Measurements from ENCODE around the gene FOXS1.
A peak's percentile ranks its signal among the peaks of the same experiment; 100 is the strongest.
"Not testable (repeated sequence)": the region's sequence is repeated elsewhere in the genome, so short reads cannot be mapped to it uniquely, and the experiment has no call there.

The FOXS1 gene

DNA sequence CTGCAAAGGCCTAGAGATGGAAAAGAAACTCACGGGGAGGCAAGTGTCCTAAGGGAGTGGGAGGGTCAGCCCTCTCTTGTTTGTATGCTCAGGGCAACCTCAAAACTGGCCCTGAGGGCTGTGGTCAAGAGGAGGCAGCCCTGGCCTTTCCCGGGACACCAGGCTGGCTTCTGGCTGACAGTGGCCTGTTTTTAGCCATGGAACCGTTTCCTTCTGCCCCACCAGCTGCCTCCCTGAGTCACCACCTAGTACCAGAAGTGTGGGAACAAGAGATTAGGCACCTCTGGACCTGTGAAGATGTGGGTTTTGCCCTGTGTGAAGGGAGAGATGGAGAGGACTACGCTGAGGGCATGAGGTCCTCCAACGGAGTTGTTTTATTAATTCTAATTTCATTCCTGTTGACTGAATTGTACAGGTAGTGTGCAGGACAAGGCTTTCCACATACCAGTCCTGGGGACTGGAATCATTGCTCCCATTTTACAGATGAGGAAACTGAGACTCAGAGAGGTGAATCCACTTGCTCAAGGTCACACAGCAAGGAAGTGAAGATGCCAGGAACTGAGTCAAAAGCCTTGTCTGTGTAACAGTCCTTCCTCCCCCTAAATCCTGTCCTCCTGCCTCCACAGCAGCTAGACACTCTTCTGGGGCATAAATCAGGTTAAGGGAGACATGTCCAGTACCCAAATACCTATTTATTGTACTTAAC lies 5.5 kb downstream of the FOXS1 start:
- DNase-seq (ENCODE audit: low spot score): no peak

DNA sequence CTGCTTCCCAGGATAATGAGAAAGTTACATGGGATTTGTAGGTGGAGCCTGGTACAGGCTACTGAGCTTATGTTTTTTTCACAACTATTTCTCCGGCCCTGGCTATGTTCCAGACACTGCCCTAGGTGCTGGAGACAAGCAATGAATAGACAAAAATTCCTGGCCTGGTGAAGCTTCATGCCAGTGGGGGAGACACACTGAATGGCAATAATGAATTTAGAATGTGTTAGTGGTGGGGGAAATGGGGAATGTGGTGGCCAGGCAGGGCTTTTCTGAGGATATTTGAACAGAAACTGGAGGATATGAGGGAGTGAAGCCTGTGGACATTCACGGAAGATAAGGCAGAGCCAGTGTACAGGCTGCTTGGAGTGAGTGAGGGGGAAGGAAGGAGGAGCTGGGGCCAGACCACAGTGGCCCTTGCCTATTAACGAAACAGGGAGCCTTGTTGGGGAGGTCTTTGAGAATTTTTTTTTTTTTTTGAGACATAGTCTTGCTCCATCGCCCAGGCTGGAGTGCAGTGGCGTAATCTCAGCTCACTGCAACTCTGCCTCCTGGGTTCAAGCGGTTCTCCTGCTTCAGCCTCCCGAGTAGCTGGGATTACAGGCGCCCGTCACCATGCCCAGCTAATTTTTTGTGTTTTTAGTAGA lies 6.6 kb downstream of the FOXS1 start:
- no peak for DNase-seq (ENCODE audit: low spot score)

DNA sequence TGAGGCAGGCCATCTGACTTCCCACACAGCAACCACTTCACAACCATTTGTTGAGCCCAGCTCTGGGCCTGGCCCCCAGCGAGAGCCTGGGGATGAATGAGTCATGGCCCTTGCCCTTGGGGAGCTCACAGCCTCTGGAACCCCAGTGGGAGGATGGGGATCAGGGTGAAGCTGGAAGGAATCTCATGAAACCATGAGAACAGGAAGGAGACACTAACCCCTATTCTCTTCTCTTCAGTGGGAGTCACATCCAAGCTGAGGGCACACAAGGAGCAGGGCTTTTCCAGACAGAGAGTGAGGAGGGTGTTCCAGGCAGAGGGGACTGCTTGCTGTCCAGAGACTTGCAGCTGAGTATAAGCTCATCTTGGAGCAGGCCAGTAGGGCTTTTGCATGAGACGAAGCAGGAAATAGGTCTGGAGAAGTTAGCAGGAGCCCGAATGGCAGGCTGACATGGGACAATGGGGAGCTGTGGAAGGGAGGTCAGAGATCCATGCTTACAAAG lies 7.5 kb downstream of the FOXS1 start:
- DNase-seq (ENCODE audit: low spot score): peak; percentile 64

DNA sequence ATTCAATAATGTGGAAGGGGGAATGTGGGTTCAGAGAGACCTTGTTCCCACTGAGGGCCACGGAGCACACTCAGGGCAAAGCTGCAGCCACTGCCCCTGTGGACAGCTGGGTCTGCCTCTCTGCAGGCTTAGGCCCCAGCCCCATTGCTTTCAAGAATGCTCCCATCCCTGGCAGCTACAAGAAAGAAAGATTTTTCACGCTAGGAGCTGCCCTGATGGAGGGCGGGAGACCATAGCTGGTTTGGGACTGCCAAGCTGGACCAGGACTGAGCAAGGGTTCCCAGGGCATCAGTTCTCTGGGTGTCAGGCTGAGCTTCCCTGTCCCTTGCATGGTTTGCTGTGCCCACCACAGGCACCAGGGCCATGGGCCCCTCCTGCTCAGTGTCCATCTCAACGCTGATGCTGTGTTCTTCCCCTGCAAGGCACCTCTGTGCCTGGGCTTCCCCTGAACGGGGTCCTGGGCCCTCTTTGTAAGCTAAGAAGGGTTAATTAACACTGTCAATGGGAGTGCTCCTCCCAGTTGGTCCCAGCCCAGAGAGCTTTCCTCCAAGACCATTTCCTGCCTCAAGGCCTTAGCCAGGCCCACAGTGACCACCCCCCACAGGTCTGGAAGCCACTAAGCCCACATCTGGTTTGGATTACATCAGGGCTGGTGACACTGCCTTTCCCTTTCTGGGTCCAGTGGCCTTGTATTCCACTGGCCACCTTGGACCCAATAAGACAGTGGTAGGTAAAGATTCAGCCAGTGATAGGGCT lies 8.4 kb downstream of the FOXS1 start:
- DNase-seq (ENCODE audit: low spot score): no peak

DNA sequence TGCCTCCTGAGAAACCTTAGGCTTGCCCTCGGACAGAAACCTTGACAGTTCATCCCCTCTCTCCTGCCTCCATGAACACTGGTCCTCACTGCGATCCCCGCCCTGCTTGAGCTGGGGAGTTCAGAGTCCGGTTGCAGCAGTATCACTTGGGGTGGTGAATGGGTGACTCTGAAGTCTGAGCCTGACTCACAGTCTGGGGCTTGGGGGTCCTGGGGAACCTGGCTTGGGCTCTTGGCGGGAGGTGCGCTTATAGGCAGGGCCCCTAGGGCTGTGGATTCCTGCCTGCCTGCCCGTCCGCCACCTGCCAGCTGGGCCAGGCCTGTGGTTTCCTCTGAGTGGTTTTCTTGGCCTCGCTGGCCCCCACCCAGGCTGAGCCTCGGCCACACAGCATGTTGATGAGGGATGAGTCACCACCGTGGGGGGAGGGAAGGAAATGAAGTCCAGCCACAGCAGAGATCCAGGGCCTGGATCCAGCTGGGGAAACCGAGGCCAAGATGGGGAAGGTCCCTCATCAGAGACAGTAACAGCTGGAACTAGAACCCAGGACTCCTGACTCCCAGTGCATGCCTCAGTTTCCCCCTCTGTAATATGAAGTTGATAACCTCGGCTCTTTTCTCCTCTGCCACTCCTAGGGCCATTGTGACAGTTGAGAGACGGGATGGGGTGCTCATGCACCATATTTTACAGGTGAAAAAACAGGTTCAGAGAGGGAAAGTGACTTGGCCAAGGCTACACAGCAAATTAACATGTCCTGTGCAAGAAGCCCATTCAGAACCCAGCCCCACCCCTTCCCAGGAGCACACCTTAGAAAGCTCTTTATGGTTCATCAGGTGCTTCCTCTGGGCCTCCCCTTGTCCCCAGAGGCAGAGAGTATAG lies 9.2 kb downstream of the FOXS1 start:
- DNase-seq (ENCODE audit: low spot score): peak; percentile 96

DNA sequence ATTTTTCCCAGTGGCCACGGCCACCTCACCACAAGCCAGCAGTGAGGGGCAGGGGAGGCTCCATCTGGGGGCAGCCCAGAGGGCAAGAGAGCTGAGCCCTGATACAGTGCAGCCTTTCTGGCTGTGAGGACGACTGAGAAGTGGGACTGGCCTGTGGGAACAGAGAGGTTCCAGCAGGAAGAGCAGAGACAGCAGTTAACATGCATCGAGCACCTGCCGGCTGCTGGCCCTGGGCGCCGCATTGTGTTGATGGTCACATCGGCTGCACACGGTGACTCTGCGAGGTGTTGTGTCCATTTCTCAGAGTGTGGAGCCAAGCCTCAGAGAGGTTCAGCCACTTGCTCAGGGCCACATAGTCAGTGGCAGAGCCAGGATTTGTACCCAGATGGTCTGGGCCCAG lies 9.8 kb downstream of the FOXS1 start:
- DNase-seq (ENCODE audit: low spot score): no peak

DNA sequence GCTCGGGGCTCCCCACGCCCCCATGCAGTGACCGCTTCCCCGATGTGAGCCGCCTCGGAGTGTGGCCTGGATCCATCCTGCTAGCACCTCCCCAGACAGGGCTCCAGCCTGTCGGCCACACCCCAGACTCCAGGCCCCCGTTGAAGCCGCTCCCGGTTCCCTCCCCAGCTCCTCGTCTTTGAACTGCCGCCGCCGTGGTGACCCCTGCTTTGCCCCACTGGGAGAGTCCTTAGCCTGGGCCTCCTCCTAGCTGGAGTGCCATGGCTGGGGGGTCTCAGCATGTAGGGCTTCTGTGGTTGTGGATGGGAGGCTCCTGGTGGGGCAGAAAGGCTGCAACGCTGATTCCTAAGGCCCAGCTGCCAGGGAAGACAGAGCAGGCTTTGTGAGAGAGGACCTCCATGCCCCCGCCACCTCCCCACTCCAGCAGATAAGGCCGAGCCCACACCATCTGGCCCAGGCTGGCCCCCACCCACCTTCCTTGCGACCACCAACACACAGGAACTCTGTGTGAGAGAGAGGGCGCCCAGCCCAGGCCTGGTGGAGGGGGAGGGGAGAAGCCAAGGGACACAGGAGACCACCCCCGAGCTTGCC lies 11.4 kb downstream of the FOXS1 start:
- DNase-seq (ENCODE audit: low spot score): no peak

DNA sequence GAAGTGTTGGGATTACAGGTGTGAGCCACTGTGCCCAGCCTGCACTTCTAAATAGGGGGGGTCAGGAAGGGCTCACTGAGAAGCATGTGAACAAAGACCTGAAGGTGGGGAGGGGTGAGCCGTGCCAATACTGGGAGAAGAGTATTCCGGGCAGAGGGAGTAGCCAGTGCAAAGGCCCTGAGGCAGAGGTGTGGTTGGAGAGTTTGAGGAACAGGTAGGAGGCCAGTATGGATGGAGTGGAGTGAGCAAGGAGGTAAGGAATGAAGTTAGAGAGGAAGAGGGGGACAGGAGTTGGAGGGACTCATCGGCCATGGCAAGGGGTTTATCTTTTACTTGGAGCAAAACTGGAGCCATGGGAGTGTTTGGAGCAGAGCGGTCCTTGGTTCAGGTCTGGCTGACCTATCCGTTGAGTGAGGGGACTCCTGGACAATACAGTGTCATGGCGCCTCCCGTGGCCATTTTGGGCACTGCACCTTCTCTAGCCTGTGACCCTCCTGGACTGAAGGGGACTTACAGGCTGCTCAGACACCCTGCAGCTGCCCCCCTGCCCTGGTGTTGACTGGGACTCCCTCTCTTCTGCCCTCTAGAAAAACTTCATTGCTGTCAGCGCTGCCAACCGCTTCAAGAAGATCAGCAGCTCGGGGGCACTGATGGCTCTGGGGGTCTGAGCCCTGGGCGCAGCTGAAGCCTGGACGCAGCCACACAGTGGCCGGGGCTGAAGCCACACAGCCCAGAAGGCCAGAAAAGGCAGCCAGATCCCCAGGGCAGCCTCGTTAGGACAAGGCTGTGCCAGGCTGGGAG lies 12.1 kb downstream of the FOXS1 start:
- DNase-seq (ENCODE audit: low spot score): peak; percentile 58

DNA sequence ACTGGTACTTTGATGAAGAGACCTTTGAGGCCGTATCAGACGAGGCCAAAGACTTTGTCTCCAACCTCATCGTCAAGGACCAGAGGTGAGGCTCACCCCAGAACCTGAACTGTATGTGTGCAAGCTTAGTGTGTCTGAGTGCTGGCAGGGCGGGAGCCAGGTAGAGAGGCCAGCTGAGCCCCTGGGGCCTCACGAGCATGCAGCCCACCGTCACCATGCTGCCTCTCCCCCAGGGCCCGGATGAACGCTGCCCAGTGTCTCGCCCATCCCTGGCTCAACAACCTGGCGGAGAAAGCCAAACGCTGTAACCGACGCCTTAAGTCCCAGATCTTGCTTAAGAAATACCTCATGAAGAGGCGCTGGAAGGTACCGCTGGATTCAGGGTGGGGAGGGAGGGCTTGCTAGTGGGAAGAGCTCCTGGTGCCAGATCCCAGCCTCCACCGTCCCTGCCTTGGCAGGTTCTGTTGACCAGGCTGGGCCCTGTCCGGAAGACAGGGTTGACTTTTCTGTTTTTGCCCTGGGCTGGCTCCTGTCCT lies 13.6 kb downstream of the FOXS1 start:
- DNase-seq (ENCODE audit: low spot score): no peak

DNA sequence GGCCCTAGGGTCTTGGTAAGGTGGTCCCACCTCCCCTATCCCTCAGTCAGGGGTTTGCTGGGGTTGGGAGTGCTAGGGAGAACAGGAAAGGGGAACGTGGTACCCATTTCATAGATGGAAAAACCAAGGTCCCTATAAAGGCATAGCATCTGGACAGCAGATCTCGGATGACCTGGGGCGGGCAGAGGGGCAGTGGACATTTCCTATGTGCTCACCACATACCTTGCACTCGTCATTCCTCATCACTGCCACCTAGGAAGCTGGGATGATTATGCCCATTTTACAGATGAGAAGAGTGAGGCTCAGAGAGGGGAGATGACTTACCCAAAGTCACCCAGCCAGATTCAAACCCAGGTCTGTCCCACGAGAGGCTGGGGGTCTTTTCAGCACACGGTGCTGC lies 14.2 kb downstream of the FOXS1 start:
- no peak for DNase-seq (ENCODE audit: low spot score)

DNA sequence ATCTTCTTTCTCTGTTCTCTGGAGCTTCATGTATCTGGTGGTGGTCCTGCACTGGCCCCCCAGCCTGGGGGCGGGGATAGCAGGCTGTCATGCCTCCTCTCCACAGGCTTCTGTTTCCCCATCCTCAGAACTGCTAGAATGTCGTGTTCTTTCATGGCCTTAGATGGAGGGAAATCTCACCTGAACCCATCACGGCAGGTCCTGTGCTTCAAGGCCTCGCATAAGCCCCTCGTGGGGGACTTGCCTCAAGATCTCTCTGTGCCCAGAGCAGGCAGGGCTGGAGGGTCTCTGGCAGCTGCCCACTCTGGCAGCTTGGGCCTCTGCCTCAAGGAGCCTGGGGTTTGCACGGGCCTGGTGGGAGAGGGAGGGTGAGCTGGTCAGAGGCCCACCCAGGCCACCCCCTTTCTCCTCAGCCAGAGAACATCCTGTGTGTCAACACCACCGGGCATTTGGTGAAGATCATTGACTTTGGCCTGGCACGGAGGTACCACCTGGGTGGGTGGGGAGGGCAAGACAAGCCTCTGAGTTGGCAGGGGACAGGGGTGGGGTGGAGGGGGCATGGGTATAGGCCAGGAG lies 14.9 kb downstream of the FOXS1 start:
- no peak for DNase-seq (ENCODE audit: low spot score)

DNA sequence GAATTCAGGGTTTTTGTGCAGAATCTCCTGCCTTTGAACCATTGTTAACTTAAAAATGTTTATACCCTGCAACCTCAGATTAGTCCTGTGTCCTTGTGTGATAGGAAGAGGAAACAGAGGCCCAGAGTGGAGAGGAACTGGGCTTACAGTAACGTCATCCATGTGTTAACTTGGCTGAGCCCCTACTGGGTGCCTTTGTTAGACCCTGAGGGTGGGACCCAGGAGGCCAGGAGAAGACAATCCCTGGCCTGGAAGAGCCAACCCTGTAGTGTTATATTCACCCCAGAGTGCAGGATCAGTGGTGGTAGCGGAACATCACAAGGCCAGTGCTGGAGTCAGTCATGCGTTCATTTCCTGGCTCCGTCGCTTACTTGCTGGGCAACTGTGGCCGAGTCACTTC lies 15.7 kb downstream of the FOXS1 start:
- DNase-seq (ENCODE audit: low spot score): no peak

DNA sequence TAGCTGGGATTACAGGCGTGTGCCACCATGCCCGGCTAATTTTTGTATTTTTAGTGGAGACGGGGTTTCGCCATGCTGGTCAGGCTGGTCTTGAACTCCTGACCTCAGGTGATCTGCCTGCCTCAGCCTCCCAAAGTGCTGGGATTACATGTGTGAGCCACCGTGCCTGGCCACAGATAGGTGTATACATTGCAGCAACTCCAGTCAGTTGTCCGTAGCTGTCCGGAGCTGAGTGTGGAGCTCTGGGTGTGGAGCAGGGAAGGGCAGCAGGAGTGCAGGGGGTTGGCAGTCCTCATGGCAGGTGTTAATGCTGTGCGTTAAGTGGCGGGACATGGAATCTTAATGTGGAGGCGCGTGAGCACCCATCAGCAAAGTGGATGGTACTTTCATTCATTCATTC lies 17.4 kb downstream of the FOXS1 start:
- DNase-seq (ENCODE audit: low spot score): not testable (repeated sequence)

DNA sequence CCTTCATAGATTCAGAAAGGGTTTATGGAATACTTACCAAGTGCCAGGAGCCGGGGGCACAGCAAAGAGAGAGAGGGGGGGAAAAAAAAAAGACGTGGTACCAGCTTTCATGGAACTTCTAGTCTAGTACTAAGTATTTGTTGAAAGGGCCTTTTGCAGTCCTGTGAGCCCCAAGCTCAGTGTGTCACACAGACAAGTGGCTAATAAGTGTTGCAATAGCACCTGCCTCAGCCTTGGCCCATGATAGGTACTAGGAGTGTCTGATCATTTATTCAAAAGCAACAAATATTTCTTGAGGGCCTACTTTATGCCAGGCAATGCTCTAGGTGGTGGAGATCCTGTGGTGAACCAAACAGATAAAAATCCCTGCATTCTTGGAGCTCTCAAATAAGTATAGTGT lies 18.3 kb downstream of the FOXS1 start:
- no peak for DNase-seq (ENCODE audit: low spot score)

DNA sequence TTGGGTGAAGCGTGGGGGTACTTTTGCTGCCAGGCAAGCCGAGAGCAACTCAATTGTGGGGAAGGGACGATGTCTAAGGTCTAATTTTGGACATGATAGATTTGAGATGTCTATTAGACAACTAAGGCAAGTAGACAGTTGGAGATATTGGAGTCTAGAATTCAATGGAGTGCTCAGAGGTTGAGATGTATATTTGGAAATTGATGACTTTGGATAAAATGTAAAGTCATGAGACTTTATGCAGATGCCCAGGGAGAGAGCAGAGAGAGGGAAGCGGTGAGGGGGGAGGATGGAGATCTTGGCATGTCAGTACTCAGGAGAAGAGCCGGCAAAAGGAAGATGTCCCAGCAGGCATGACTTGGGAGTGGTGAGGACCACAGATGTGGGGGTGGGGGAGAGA lies 19.3 kb downstream of the FOXS1 start:
- no peak for DNase-seq (ENCODE audit: low spot score)

DNA sequence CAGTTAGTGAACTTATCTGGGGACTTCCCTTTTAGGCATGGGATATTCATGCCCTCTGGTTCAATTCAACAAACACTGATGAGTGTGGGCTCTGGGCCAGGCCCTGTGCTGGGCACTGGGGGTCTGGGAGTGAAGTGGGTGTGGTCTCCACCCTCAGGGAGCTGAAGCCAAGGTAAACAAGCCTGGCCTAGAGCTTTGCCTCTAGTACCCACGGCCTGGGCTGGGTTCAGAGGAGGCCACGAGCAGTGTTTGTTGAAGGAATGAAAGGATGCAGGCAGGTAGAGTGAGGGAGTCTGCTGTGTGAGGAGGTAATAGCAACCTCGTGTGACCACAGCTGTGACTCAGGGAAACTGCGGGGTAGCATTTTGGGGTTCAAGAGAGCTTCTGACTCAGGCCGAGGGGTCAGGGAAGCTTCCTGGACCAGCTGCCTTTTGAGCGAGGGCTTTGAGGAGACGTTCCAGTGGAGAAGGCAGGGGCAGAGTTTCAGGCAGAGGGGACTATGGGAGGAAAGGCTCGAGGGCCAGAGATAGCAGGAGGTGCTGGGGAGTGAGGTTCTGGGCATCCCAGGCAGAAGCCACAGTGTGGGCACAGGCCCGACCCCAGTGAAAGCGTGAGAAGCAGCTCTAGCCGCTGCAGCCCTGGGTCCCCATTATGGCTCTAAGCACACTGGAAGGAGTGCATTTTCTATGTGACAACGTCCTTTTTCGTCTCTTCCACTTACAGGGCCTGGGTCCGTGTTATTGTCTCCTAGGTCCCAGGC lies 20.7 kb downstream of the FOXS1 start:
- no peak for DNase-seq (ENCODE audit: low spot score)

DNA sequence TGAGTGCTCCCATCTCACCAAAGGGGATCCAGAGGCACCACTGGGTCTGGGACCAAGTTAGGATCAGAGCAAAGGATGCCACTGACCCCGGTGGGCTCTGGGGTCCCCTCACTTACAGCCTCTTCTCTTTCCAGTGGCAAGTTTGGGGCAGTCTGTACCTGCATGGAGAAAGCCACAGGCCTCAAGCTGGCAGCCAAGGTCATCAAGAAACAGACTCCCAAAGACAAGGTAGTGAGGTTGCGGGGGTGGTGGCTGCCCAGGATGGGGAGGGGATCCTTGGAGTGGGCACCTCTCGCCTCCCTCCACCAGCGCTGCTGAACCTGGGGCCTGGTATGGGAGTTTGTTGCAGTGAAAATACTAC lies 21.3 kb downstream of the FOXS1 start:
- DNase-seq (ENCODE audit: low spot score): no peak

DNA sequence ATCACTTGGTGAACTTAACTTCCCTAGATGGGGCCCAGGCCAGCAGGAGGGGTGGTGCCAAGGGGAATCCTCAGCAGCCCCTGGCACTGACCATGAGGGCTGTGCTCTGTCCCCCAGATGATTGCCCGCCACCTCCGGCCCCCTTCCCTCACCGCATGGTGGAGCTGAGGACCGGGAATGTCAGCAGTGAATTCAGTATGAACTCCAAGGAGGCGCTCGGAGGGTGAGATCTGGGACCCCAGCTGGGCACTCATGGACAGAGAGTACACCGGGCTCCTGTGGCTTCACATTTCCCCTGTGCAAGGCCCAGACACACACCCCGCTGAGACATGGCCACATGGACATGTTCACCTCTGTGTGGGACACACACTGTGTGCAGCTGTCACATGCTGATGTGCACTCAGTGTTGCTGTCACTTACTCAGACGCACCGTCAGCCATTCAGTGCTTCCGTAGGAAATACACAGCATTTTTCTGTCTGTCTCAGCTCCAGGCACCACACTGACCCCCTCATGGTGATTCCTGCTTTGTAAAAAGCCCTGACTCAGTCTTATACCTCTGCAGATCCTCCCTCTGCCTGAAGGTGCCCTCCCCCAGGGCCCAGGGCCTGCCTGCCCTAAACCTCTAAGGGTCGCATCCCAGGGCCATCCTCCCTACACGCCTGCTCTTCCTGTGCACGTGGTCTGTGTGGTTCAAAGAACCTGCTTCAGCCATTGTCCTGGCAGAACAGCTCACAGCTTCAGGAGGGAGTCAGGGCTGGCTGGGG lies 21.9 kb downstream of the FOXS1 start:
- DNase-seq (ENCODE audit: low spot score): no peak

All from AG08395 (cell line).